Panc1 (cell line): Measurements from ENCODE around the gene MNT. TPM values are rescaled to one million over a fixed set of nuclear protein-coding genes. Genes with fewer than 3 reads are reported as not detected.

ENCODE experiments used
- ATAC-seq: fragments of 200-7000 bp; cut with Tn5 transposase; 2 replicates; pipeline ENCODE4 v1.9.1; 2020; ENCODE audit warnings: mild to moderate bottlenecking, moderate library complexity
- BruUV-seq: library from RNA; stranded (reverse); fragments of 400-500 nt; replicated peaks from 2 replicates; lab custom pipeline; 2021; lab: Mats Ljungman, UMichigan
- CTCF ChIA-PET: fragments of 300-600 bp; sonication (Branson Sonifier 250); formaldehyde crosslinking; loops from one replicate; lab custom pipeline; 2022; ENCODE audit warnings: antibody characterized with exemption; lab: Charles Lee
- POLR2A ChIA-PET: fragments of 300-600 bp; sonication (Branson Sonifier 250); formaldehyde crosslinking; loops from one replicate; lab custom pipeline; 2022; ENCODE audit warnings: antibody characterized with exemption; lab: Charles Lee
- DNase-seq: peaks from one replicate; pipeline ENCODE4 v3.0.0-alpha.2; 2010; ENCODE audit warnings: low read depth, low spot score
- H3K27ac ChIP-seq: 2 replicates; pipeline ENCODE4 v1.5.1; 2011; ENCODE audit warnings: mild to moderate bottlenecking, low read length, inconsistent platforms
- H3K27me3 ChIP-seq: fragments of 200-500 bp; sonication (Bioruptor generic); 2 replicates; pipeline ENCODE4 v1.6.0; 2014; ENCODE audit warnings: low read length, inconsistent platforms; ENCODE audit not compliant: control insufficient read depth, insufficient read depth
- H3K36me3 ChIP-seq: fragments of 200-500 bp; sonication (Bioruptor generic); 2 replicates; pipeline ENCODE4 v1.5.1; 2014; ENCODE audit warnings: inconsistent platforms, mild to moderate bottlenecking, low read length, moderate library complexity; ENCODE audit not compliant: control insufficient read depth, insufficient read depth
- H3K4me1 ChIP-seq: 2 replicates; pipeline ENCODE4 v1.5.1; 2011; ENCODE audit warnings: inconsistent platforms, mild to moderate bottlenecking, low read length, moderate library complexity; ENCODE audit not compliant: control insufficient read depth, insufficient read depth
- H3K4me3 ChIP-seq, 2 experiments: 2 replicates each; pipeline ENCODE4 v1.5.1; 2011 to 2012; ENCODE audit warnings: low read depth in 2 of 2, low read length in 2 of 2, mild to moderate bottlenecking in 2 of 2, inconsistent platforms in 1 of 2, moderate library complexity in 1 of 2
- H3K9me3 ChIP-seq: fragments of 200-500 bp; sonication (Bioruptor generic); 2 replicates; pipeline ENCODE4 v1.5.1; 2014; ENCODE audit warnings: low read depth, mild to moderate bottlenecking, inconsistent platforms, low read length, moderate library complexity; ENCODE audit not compliant: control insufficient read depth, insufficient read depth
- CTCF ChIP-seq: fragments of 450-650 bp; IDR thresholded peaks from 2 replicates; pipeline ENCODE4 v1.5.1; 2017; ENCODE audit warnings: mild to moderate bottlenecking
- POLR2AphosphoS5 ChIP-seq: IDR thresholded peaks from 2 replicates; pipeline ENCODE4 v1.6.1; 2012; ENCODE audit warnings: mild to moderate bottlenecking, low read depth, low read length, moderate library complexity
- REST ChIP-seq, 2 experiments: IDR thresholded peaks; 2 replicates each; pipeline ENCODE4 v1.6.1; 2011 to 2012; ENCODE audit warnings: low read depth in 2 of 2, control low read depth in 1 of 2, low read length in 1 of 2, mild to moderate bottlenecking in 1 of 2, moderate library complexity in 1 of 2; ENCODE audit not compliant: insufficient read depth in 1 of 2
- SIN3A ChIP-seq: IDR thresholded peaks from 2 replicates; pipeline ENCODE4 v1.6.1; 2012; ENCODE audit warnings: low read depth, mild to moderate bottlenecking, low read length, moderate library complexity, borderline replicate concordance; ENCODE audit not compliant: insufficient read depth
- TCF7L2 ChIP-seq: IDR thresholded peaks from 2 replicates; pipeline ENCODE4 v1.6.1; 2011; ENCODE audit warnings: mild to moderate bottlenecking, low read depth, low read length, inconsistent platforms
- in situ Hi-C: cut with HindIII; loops from 2 replicates; pipeline ENCODE4 v1.10.0; 2016; ENCODE audit warnings: low sequenced_read_pairs, low pct_unique_long_range_greater_than_20kb
- intact Hi-C: fragments of 100-400 bp; cut with micrococcal nuclease; formaldehyde crosslinking; loops from one replicate; pipeline ENCODE4 v1.10.0; 2022; ENCODE audit not compliant: unreplicated experiment
- total RNA-seq: library from RNA; stranded (reverse); gene quantifications from one replicate; pipeline ENCODE4 v1.2.1, GENCODE V29; 2021; ENCODE audit not compliant: unreplicated experiment

The MNT gene
- total RNA-seq, 1 experiment from 2014 or later: 31.8 TPM

GRCh38 chr17:2344528-2344927 is 56.3 kb downstream of the MNT start:
- no peak for ATAC-seq
- TF ChIP-seq SIN3A: no peak
- TF ChIP-seq CTCF: no peak
- no peak for TF ChIP-seq TCF7L2
- TF ChIP-seq POLR2AphosphoS5: no peak
- no peak for TF ChIP-seq REST (IDR thresholded peaks at IDR 0.05; ENCODE audit: insufficient read depth in 1 of 2, low read depth in 2 of 2, low read length in 1 of 2)
- no TSS peak for BruUV-seq
- no peak for DNase-seq
- POLR2A ChIA-PET: no interaction called here
- in situ Hi-C loops: no loop called here
- Histone ChIP-seq H3K36me3 (no peaks in the 10 kb centered on the region), H3K27me3 (no peaks in the 10 kb centered on the region), H3K9me3 (no peaks in the 10 kb centered on the region), H3K4me1 (no peaks in the 10 kb centered on the region), H3K4me3 (no peak overlapping the region), H3K27ac (no peak overlapping the region)
- intact Hi-C loops: no loop called here
- CTCF ChIA-PET: no interaction called here

- intact Hi-C loops (no loop called here), in situ Hi-C loops (no loop called here)
- no peak for DNase-seq
- Histone ChIP-seq H3K4me1 (peaks cover 2% of the 10 kb centered on the region; the same call in 1 of the 2 replicates), H3K36me3 (no peaks in the 10 kb centered on the region), H3K27me3 (no peaks in the 10 kb centered on the region), H3K9me3 (no peaks in the 10 kb centered on the region), H3K4me3 (no peak overlapping the region), H3K27ac (no peak overlapping the region)
- TF ChIP-seq REST (IDR thresholded peaks at IDR 0.05; ENCODE audit: insufficient read depth in 1 of 2, low read depth in 2 of 2, low read length in 1 of 2) (no peak), TCF7L2 (no peak), CTCF (no peak), SIN3A (no peak), POLR2AphosphoS5 (no peak)
- POLR2A ChIA-PET: no interaction called here
- no peak for ATAC-seq
- no TSS peak for BruUV-seq
- CTCF ChIA-PET: no interaction called here
Measured at GRCh38 chr17:2343421-2343820, 57.4 kb downstream of the MNT start.
